ENCODE results near the gene SAMD10.

SAMD10 gene

GRCh38 chr20:63937596-63937995 lies 41.8 kb downstream of the SAMD10 start:
- no peak for DNase-seq (ENCODE audit: extremely low spot score)
- CTCF ChIA-PET = no interaction called here
- TF ChIP-seq, protein P1, sequence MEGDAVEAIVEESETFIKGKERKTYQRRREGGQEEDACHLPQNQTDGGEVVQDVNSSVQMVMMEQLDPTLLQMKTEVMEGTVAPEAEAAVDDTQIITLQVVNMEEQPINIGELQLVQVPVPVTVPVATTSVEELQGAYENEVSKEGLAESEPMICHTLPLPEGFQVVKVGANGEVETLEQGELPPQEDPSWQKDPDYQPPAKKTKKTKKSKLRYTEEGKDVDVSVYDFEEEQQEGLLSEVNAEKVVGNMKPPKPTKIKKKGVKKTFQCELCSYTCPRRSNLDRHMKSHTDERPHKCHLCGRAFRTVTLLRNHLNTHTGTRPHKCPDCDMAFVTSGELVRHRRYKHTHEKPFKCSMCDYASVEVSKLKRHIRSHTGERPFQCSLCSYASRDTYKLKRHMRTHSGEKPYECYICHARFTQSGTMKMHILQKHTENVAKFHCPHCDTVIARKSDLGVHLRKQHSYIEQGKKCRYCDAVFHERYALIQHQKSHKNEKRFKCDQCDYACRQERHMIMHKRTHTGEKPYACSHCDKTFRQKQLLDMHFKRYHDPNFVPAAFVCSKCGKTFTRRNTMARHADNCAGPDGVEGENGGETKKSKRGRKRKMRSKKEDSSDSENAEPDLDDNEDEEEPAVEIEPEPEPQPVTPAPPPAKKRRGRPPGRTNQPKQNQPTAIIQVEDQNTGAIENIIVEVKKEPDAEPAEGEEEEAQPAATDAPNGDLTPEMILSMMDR (IDR thresholded peaks at IDR 0.05; ENCODE audit: control extremely low read depth, extremely low read depth, low read depth, missing control alignments) = no peak
- POLR2A ChIA-PET = no interaction called here

DNA sequence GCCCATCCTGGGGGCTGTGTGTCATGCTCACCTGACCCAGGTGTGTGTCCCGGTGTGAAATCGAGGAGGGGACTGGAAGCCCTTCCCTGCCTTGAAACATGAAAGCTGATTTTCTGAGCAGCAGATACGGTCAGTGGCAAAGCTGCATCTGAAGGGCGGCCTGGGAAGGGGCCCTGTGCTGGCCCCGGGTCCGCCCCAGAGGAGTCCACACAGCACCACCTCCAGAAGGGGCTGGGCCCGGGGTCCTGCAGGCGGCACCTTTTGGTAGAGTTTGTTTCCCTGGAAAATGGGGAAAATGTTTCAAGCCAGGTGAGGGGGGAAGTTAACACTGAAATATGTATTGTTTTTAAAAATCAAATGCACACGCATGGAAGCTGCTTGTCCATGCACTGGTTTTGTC lies 44.0 kb downstream of the SAMD10 start:
- ChIA-PET CTCF (interaction anchor here (1.1 to 1.5 kb wide), 3 partner anchors 17 to 122 kb away, joined by 4 to 5 read pairs (median 4); no protein-coding TSS in a partner anchor), POLR2A (interaction anchor here (0.6 kb wide), 1 partner anchor 654 kb away, joined by 4 read pairs; no protein-coding TSS in a partner anchor)
- TF ChIP-seq, protein P1 (IDR thresholded peaks at IDR 0.05; ENCODE audit: control extremely low read depth, extremely low read depth, low read depth, missing control alignments) = no peak
- no peak for DNase-seq (ENCODE audit: extremely low spot score)

DNA sequence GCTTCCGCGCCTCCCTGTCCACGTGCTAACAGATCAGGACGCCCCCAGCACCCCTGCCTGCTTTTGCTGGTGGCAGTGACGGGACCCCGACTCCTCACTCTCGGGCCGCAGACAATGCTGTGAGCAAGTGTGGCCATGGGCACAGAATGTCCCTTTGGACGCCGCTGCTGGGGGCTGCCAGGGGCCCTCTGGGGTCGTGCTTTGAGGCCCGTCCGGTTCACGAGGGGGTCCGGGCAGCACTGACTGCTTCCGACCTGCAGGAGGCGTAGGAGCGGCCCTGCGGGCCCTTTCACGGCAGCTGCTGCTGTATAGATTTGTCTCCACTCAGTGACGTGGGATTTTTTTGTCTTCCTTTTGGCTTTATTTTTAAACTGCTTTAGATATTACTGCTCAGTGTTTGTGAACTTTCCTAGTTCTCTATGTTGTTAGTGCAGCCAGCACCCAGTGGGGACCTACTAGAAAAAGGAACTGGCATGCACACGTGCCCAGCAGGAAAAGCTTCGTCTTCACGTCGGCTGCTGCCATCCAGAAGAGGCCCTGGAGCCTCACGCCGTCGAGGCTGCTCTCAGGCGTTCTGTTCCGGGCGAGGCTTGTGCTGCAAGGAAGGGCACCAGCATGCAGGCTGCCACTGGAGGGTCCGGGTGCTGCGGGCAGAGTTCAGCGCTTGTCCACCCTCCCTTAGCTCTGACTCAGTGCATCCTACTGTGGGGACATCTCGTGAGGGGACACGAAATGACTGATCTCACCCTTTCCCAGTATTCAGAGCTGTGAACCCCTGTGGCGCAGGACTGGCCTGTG lies 45.0 kb downstream of the SAMD10 start:
- POLR2A ChIA-PET = interaction anchor here (0.6 kb wide), 1 partner anchor 653 kb away, joined by 4 read pairs; no protein-coding TSS in a partner anchor
- TF ChIP-seq, protein P1 (IDR thresholded peaks at IDR 0.05; ENCODE audit: control extremely low read depth, extremely low read depth, low read depth, missing control alignments) = no peak
- CTCF ChIA-PET = interaction anchor here (1.1 to 1.5 kb wide), 4 partner anchors 16 to 123 kb away, joined by 3 to 5 read pairs (median 4); no protein-coding TSS in a partner anchor
- DNase-seq (ENCODE audit: extremely low spot score) = no peak

DNA sequence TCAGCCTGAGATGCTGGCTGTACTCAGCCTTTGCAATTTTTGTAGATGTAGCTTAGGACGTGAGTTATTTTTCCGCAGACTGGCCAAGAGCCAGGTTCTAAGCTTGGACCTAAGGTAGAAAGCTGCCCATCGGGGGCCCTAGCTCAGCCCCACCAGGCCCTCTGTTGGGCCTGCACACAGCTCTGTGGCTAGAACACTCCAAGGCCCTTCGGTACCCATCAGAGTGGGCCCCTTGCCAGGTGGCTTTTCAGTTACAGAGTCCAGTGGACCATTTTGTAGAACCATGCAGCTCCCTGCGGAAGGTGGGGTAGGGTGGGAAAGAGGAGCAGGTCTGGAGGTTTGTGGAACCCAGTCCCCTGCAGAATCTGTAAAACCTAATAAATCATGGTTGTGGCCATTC lies 45.8 kb downstream of the SAMD10 start:
- ChIA-PET POLR2A (interaction anchor here (0.8 kb wide), 1 partner anchor 9 kb away, joined by 3 read pairs; no protein-coding TSS in a partner anchor), CTCF (interaction anchor here (1.3 to 1.4 kb wide), 2 partner anchors 9 to 40 kb away, joined by 3 read pairs; no protein-coding TSS in a partner anchor)
- TF ChIP-seq, protein P1 (IDR thresholded peaks at IDR 0.05; ENCODE audit: control extremely low read depth, extremely low read depth, low read depth, missing control alignments) = no peak
- no peak for DNase-seq (ENCODE audit: extremely low spot score)

DNA sequence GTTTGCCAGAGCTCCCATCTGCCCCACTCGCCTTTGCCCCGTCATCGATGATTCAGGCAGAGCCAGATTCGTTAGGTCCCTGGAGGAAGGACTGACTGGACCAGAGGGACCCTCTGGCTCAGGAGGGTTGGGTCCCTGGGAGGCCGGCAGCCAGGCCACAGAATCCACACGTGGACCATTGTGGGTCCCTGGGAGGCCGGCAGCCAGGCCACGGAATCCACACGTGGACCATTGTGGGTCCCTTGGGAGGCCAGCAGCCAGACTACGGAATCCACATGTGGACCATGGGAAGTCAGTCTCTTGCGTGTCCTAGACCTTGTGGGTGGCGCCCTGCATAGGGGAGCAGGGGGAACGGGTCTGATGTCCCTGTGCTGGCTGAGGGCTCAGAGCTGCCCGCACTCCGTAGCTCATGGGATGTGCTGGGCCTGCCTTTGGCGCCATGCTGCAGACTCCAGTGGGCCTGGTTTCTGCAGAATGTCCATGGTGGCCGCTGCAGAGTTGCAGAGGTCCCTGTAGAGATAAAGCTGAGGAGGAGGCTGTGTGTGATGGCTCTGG lies 46.8 kb downstream of the SAMD10 start:
- POLR2A ChIA-PET = no interaction called here

GRCh38 chr20:63931735-63932134 lies 47.7 kb downstream of the SAMD10 start:
- TF ChIP-seq, protein P1 (IDR thresholded peaks at IDR 0.05; ENCODE audit: control extremely low read depth, extremely low read depth, low read depth, missing control alignments) = no peak
- no peak for DNase-seq (ENCODE audit: extremely low spot score)
- CTCF ChIA-PET = interaction anchor here (1.1 kb wide), 1 partner anchor 11 kb away, joined by 3 read pairs; no protein-coding TSS in a partner anchor
- POLR2A ChIA-PET = no interaction called here

More for the DNA sequence above, 46.8 kb downstream of the SAMD10 start:
- no peak for DNase-seq (ENCODE audit: extremely low spot score)
- CTCF ChIA-PET = interaction anchor here (0.8 to 1.3 kb wide), 2 partner anchors 8 to 9 kb away, joined by 3 read pairs; no protein-coding TSS in a partner anchor
- TF ChIP-seq, protein P1 (IDR thresholded peaks at IDR 0.05; ENCODE audit: control extremely low read depth, extremely low read depth, low read depth, missing control alignments) = no peak
